ENCODE measurements around the gene VIPAS39. TPM values are rescaled to one million over a fixed set of nuclear protein-coding genes. Genes with fewer than 3 reads are reported as not detected.

VIPAS39 gene
- 19.0 and 19.8 TPM in 2 replicates for total RNA-seq

GRCh38 chr14:77457522-77458248 is at the start of gene VIPAS39, which contains the start of gene AHSA1:
Gene VIPAS39 (minus strand): TSS chr14:77457601. CDS start chr14:77454102, 3,499 bp downstream.
Gene AHSA1 (plus strand): TSS chr14:77458093. CDS start chr14:77458190, 97 bp downstream.

GRCh38 chr14:77498120-77498979 is 40.9 kb upstream of the VIPAS39 start, which contains the start of gene ISM2:
Gene ISM2 (minus strand): TSS chr14:77498816. CDS start chr14:77498793, 23 bp downstream.

DNA sequence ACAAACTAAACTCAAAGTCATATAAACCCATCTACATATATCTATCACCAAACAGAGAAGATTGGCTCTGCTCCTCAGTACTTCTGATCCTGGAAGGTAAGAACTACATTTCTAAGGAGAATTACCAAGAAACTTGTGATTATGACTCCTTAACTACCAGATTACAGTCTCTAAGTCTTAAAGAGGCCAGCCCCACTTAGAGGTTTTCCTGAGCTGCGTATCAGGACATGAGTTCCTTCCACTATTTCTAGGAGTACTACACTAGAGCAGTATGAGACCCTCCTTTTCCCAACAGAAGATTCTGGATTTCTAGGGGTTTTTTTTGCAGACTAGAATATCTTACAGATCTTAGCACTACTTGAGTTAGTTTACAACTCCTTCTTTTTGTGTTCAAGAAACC is 34.0 kb downstream of the VIPAS39 start, which contains the start of gene NOXRED1:
Gene NOXRED1, minus strand, starts transcription at position 101 of the 400 bp plus-strand sequence. CDS start 634 bp downstream, outside the sequence.

GRCh38 chr14:77376771-77377501 is 80.5 kb downstream of the VIPAS39 start, which contains the start of the genes SAMD15 and TMED8:
Gene SAMD15 (plus strand): TSS chr14:77377379. CDS start chr14:77377419, 40 bp downstream.
Gene TMED8 (minus strand): TSS chr14:77377094. CDS start chr14:77377053, 41 bp downstream.

Other genes starting within 250 kb of the VIPAS39 start
- not detected in 2 replicates for gene NGB, start 186.4 kb downstream of the VIPAS39 start, total RNA-seq
- gene POMT2, start 136.7 kb downstream of the VIPAS39 start, total RNA-seq: 9.4 and 14.4 TPM in 2 replicates
- gene GSTZ1, start 136.6 kb downstream of the VIPAS39 start, total RNA-seq: 19.6 and 25.1 TPM in 2 replicates
- 5.7 and 5.8 TPM in 2 replicates for gene TMED8, start 80.5 kb downstream of the VIPAS39 start, total RNA-seq
- 1.6 and 2.2 TPM in 2 replicates for gene SAMD15, start 80.2 kb downstream of the VIPAS39 start, total RNA-seq
- 0.20 TPM in 1 of 2 replicates, not detected in the other for gene NOXRED1, start 34.1 kb downstream of the VIPAS39 start, total RNA-seq
- gene AHSA1, start 492 bp upstream of the VIPAS39 start, total RNA-seq: 96.5 and 101 TPM in 2 replicates
- gene ISM2, start 41.2 kb upstream of the VIPAS39 start, total RNA-seq: 0.05 and 0.19 TPM in 2 replicates
- 12.4 and 17.5 TPM in 2 replicates for gene SPTLC2, start 159.0 kb upstream of the VIPAS39 start, total RNA-seq